GM23248 (cell line): ENCODE measurements around the gene ARHGAP44. TPM values are rescaled to one million over a fixed set of nuclear protein-coding genes. Genes with fewer than 3 reads are reported as not detected.

Experiments
- DNase-seq: peaks from one replicate; pipeline ENCODE4 v3.0.0-alpha.2; 2015
- H2AFZ ChIP-seq: fragments of 200-600 bp; sonication (generic); 2 replicates; pipeline ENCODE4 v1.6.1; 2016; ENCODE audit warnings: antibody characterized with exemption
- H3F3A ChIP-seq: fragments of 200-600 bp; sonication (generic); 2 replicates; pipeline ENCODE4 v1.6.1; 2016; ENCODE audit warnings: mild to moderate bottlenecking, antibody characterized with exemption, mixed run types; ENCODE audit not compliant: insufficient read depth
- H3K27ac ChIP-seq: fragments of 200-600 bp; sonication (generic); 2 replicates; pipeline ENCODE4 v1.5.1; 2016; ENCODE audit warnings: mild to moderate bottlenecking
- H3K27me3 ChIP-seq: fragments of 200-600 bp; sonication (generic); replicated peaks from 2 replicates; pipeline ENCODE4 v1.6.1; 2016; ENCODE audit warnings: mild to moderate bottlenecking; ENCODE audit not compliant: insufficient read depth
- H3K36me3 ChIP-seq: fragments of 200-600 bp; sonication (generic); 2 replicates; pipeline ENCODE4 v1.6.1; 2016; ENCODE audit warnings: low read depth, mild to moderate bottlenecking
- H3K4me1 ChIP-seq: fragments of 200-600 bp; sonication (generic); 2 replicates; pipeline ENCODE4 v1.6.1; 2016; ENCODE audit warnings: mild to moderate bottlenecking; ENCODE audit not compliant: insufficient read depth
- H3K4me2 ChIP-seq: fragments of 200-600 bp; sonication (generic); one replicate; pipeline ENCODE4 v1.6.1; 2016; ENCODE audit warnings: mild to moderate bottlenecking; ENCODE audit not compliant: unreplicated experiment
- H3K4me3 ChIP-seq: fragments of 200-600 bp; sonication (generic); 2 replicates; pipeline ENCODE4 v1.5.1; 2016; ENCODE audit warnings: mild to moderate bottlenecking
- H3K79me2 ChIP-seq: fragments of 200-600 bp; sonication (generic); 2 replicates; pipeline ENCODE4 v1.6.1; 2016; ENCODE audit warnings: mild to moderate bottlenecking; ENCODE audit not compliant: insufficient read depth
- H3K9ac ChIP-seq: fragments of 200-600 bp; sonication (generic); 2 replicates; pipeline ENCODE4 v1.6.1; 2016; ENCODE audit warnings: mild to moderate bottlenecking
- H3K9me2 ChIP-seq: fragments of 200-600 bp; sonication (generic); 2 replicates; pipeline ENCODE4 v1.6.1; 2016; ENCODE audit warnings: mixed run types, mild to moderate bottlenecking, moderate library complexity; ENCODE audit not compliant: insufficient read depth
- H3K9me3 ChIP-seq: fragments of 200-600 bp; sonication (generic); one replicate; pipeline ENCODE4 v1.6.1; 2017; ENCODE audit warnings: low read depth
- H4K20me1 ChIP-seq: fragments of 200-600 bp; sonication (generic); 2 replicates; pipeline ENCODE4 v1.6.0; 2016; ENCODE audit not compliant: insufficient read depth
- EZH2 ChIP-seq: fragments of 200-600 bp; sonication (generic); IDR thresholded peaks from 2 replicates; pipeline ENCODE4 v1.6.1; 2018; ENCODE audit warnings: antibody characterized with exemption, mild to moderate bottlenecking; ENCODE audit not compliant: insufficient read depth, poor library complexity, severe bottlenecking
- EZH2phosphoT487 ChIP-seq: fragments of 200-600 bp; sonication (generic); IDR thresholded peaks from 2 replicates; pipeline ENCODE4 v1.6.1; 2018; ENCODE audit warnings: antibody characterized with exemption, moderate library complexity, mild to moderate bottlenecking, low read depth; ENCODE audit not compliant: insufficient read depth
- WGBS, 2 experiments: methylation state at CpG; one replicate each; pipeline ENCODE4 v1.1.6; 2015 to 2017; ENCODE audit warnings: low lambda C conversion rate in 2 of 2, low coverage in 1 of 2; ENCODE audit errors: missing lambda C conversion rate in 2 of 2; 5-methylcytosine and 5-hydroxymethylcytosine counted together
- in situ Hi-C: fragments of 300-500 bp; cut with MboI; formaldehyde crosslinking; loops from 2 replicates; pipeline ENCODE4 v1.15.0; 2020
- polyA plus RNA-seq: library from polyadenylated mRNA; unstranded; fragments of >200 nt; fragmentation: Nextera tagmentation; extraction: Ambion mirVana; gene quantifications from 2 replicates; pipeline ENCODE4 v1.2.1, GENCODE V29; 2016
- total RNA-seq: library from RNA; depleted of rRNA; stranded (reverse); fragments of >200 nt; shearing (Covaris generic); gene quantifications from 2 replicates; pipeline ENCODE4 v1.2.3, GENCODE V29; 2014

The ARHGAP44 gene
- total and polyA plus RNA-seq, 2 experiments from 2014 or later: 0.11 to 0.33 TPM

- no peak overlapping the region for H3K27ac ChIP-seq
- no peak for TF ChIP-seq EZH2
- no peaks in the 10 kb centered on the region for H3F3A ChIP-seq
- WGBS, 2 experiments: 20 to 25% methylated on average over 19 of the region's 19 CpGs
- H4K20me1 ChIP-seq: no peaks in the 10 kb centered on the region
- in situ Hi-C loops: loop anchor here (25.0 kb wide), 2 partner anchors 563 to 1913 kb away; no protein-coding TSS in a partner anchor
- no peaks in the 10 kb centered on the region for H3K9me3 ChIP-seq
- no peaks in the 10 kb centered on the region for H3K79me2 ChIP-seq
- H3K27me3 ChIP-seq: no peaks in the 10 kb centered on the region
- H3K9me2 ChIP-seq: no peaks in the 10 kb centered on the region
- DNase-seq: peak; percentile 74
- H3K4me2 ChIP-seq: peak overlapping the region; percentile 69
- H3K36me3 ChIP-seq: no peaks in the 10 kb centered on the region
- peak overlapping the region; percentile 58 for H2AFZ ChIP-seq
- no peaks in the 10 kb centered on the region for H3K4me1 ChIP-seq
- H3K4me3 ChIP-seq: peak overlapping the region; percentile 53
- H3K9ac ChIP-seq: no peak overlapping the region
Observed at GRCh38 chr17:13024526-13025257, 235.4 kb downstream of the ARHGAP44 start.

- in situ Hi-C loops: loop anchor here (25.0 kb wide), 2 partner anchors 562 to 1912 kb away; no protein-coding TSS in a partner anchor
- H3K27ac ChIP-seq: no peak overlapping the region
- no peaks in the 10 kb centered on the region for H3F3A ChIP-seq
Observed at GRCh38 chr17:13025258-13025627, 235.9 kb downstream of the ARHGAP44 start.

DNA sequence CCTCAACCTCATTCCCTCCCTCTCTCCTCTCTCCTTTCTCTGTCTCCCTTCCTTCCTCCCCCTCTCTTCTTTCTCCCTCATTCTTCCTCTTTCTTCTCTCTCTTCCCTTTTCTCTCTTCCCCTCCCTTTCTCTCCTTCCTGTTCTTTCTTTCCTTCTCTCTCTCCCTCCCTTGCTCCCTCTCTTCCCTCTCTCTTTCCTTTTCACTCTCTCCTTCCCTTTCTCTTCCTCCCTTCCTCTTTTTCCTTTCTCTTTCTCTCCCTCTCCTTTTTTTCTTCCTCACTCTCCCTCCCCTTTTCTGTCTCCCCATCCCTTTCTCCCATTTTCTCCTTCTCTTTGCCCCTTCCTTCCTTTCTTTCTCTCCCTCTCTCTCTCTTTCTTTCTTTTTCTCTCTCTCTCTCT lies 236.4 kb downstream of the ARHGAP44 start:
- no peaks in the 10 kb centered on the region for H3K36me3 ChIP-seq
- no peaks in the 10 kb centered on the region for H3K27me3 ChIP-seq
- no peaks in the 10 kb centered on the region for H3K4me1 ChIP-seq
- no peak overlapping the region for H3K4me2 ChIP-seq
- H3K9ac ChIP-seq: no peak overlapping the region
- H3K9me2 ChIP-seq: no peaks in the 10 kb centered on the region
- H4K20me1 ChIP-seq: no peaks in the 10 kb centered on the region
- H3K4me3 ChIP-seq: no peak overlapping the region
- no peak for DNase-seq
- H2AFZ ChIP-seq: no peak overlapping the region
- H3K27ac ChIP-seq: no peak overlapping the region
- in situ Hi-C loops: loop anchor here (25.0 kb wide), 2 partner anchors 562 to 1912 kb away; no protein-coding TSS in a partner anchor
- no peaks in the 10 kb centered on the region for H3K79me2 ChIP-seq
- no peaks in the 10 kb centered on the region for H3F3A ChIP-seq
- H3K9me3 ChIP-seq: no peaks in the 10 kb centered on the region
- TF ChIP-seq EZH2phosphoT487 (no peak), EZH2 (no peak)

More at GRCh38 chr17:13025258-13025627, 235.9 kb downstream of the ARHGAP44 start:
- WGBS, 2 experiments: 74 to 77% methylated on average over 5 of the region's 5 CpGs
- Histone ChIP-seq H3K4me1 (no peaks in the 10 kb centered on the region), H3K4me3 (no peak overlapping the region), H3K79me2 (no peaks in the 10 kb centered on the region), H3K27me3 (no peaks in the 10 kb centered on the region), H3K9me3 (no peaks in the 10 kb centered on the region), H2AFZ (no peak overlapping the region), H3K9ac (no peak overlapping the region), H3K4me2 (no peak overlapping the region), H4K20me1 (no peaks in the 10 kb centered on the region), H3K9me2 (no peaks in the 10 kb centered on the region), H3K36me3 (no peaks in the 10 kb centered on the region)
- TF ChIP-seq EZH2: no peak
- TF ChIP-seq EZH2phosphoT487: no peak
- no peak for DNase-seq

GRCh38 chr17:13027246-13027645 lies 237.9 kb downstream of the ARHGAP44 start:
- H3K4me3 ChIP-seq: no peak overlapping the region
- H2AFZ ChIP-seq: no peak overlapping the region
- no peak overlapping the region for H3K4me2 ChIP-seq
- H3K27me3 ChIP-seq: no peaks in the 10 kb centered on the region
- H3K36me3 ChIP-seq: no peaks in the 10 kb centered on the region
- H3K27ac ChIP-seq: no peak overlapping the region
- DNase-seq: peak; percentile 61
- no peak for TF ChIP-seq EZH2
- no peaks in the 10 kb centered on the region for H3K79me2 ChIP-seq
- H4K20me1 ChIP-seq: no peaks in the 10 kb centered on the region
- H3K9me3 ChIP-seq: no peaks in the 10 kb centered on the region
- no peaks in the 10 kb centered on the region for H3K4me1 ChIP-seq
- no peaks in the 10 kb centered on the region for H3K9me2 ChIP-seq
- WGBS, 2 experiments: 37 to 38% methylated on average over 5 of the region's 5 CpGs
- in situ Hi-C loops: loop anchor here (25.0 kb wide), 2 partner anchors 560 to 1910 kb away; no protein-coding TSS in a partner anchor
- H3K9ac ChIP-seq: no peak overlapping the region
- H3F3A ChIP-seq: no peaks in the 10 kb centered on the region
